ENCODE measurements around the gene OR10A4. TPM values are rescaled to one million over a fixed set of nuclear protein-coding genes. Genes with fewer than 3 reads are reported as not detected.

OR10A4 gene
- total RNA-seq, 1 donor from 2014 or later = not detected

DNA sequence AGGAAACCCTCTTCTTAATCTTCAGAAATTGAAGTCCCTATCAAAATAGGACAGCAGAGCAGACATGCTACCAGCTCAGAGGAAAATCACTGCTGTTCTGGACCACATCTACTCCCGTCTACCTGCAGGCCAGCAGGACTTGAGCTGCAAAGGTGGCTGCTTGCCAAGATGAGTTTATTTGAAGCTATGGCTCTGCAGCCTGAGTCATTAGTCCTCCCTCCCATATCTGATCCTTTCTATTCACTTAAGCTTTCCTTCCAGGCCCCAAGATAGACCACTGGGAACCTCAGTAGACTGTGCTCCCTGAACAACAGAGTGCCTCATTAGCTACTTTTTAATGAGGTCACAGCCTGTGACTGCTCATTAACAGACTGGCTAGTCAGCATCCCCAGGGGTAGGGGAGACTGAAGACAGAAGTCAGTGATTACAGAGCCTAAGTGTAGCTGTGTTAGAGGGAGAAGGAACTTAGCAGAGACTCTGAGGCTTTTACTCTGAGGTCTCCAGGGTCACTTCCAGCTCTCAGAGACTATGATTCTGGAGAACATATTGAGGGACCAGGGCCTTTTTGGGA is 20.4 kb upstream of the OR10A4 start:
- H3K4me1 ChIP-seq = no peaks in the 10 kb centered on the region
- intact Hi-C loops (cut with DNase I) = no loop called here
- TF ChIP-seq POLR2A (IDR thresholded peaks at IDR 0.05) = no peak
- TF ChIP-seq, protein P1, sequence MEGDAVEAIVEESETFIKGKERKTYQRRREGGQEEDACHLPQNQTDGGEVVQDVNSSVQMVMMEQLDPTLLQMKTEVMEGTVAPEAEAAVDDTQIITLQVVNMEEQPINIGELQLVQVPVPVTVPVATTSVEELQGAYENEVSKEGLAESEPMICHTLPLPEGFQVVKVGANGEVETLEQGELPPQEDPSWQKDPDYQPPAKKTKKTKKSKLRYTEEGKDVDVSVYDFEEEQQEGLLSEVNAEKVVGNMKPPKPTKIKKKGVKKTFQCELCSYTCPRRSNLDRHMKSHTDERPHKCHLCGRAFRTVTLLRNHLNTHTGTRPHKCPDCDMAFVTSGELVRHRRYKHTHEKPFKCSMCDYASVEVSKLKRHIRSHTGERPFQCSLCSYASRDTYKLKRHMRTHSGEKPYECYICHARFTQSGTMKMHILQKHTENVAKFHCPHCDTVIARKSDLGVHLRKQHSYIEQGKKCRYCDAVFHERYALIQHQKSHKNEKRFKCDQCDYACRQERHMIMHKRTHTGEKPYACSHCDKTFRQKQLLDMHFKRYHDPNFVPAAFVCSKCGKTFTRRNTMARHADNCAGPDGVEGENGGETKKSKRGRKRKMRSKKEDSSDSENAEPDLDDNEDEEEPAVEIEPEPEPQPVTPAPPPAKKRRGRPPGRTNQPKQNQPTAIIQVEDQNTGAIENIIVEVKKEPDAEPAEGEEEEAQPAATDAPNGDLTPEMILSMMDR (IDR thresholded peaks at IDR 0.05) = no peak
- TF ChIP-seq POLR2AphosphoS5 (IDR thresholded peaks at IDR 0.05; ENCODE audit: insufficient read depth in 1 of 2, low read depth in 1 of 2) = no peak
- DNase-seq (ENCODE audit: extremely low spot score in 2 of 2) = no peak
- H3K36me3 ChIP-seq = no peaks in the 10 kb centered on the region
- H3K9me3 ChIP-seq = no peaks in the 10 kb centered on the region
- H3K4me3 ChIP-seq = no peak overlapping the region
- H3K27me3 ChIP-seq = no peaks in the 10 kb centered on the region
- H3K27ac ChIP-seq = no peak overlapping the region

DNA sequence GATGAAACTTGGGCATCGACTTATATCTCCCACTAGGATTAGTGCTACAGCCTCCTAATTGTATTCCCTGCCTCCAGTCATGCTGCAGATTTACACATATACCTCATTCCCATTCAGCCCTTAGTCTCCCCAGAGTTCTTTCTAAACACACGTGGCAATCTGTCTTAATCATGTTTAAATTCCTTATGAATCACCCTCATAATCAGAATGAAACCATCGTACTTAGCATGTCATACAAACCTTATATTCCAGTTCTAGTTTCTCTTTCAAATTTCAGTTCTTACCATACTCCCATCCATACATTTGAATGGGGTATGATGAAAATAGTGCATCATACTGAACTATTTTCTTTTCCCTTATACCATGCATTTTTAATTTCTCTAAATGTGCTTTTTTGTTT is 19.6 kb upstream of the OR10A4 start:
- Histone ChIP-seq H3K27me3 (no peaks in the 10 kb centered on the region), H3K4me1 (no peaks in the 10 kb centered on the region), H3K27ac (no peak overlapping the region), H3K36me3 (no peaks in the 10 kb centered on the region), H3K9me3 (no peaks in the 10 kb centered on the region), H3K4me3 (no peak overlapping the region)
- no peak for TF ChIP-seq POLR2AphosphoS5 (IDR thresholded peaks at IDR 0.05; ENCODE audit: insufficient read depth in 1 of 2, low read depth in 1 of 2)
- TF ChIP-seq, protein P1 (IDR thresholded peaks at IDR 0.05) = no peak
- TF ChIP-seq POLR2A (IDR thresholded peaks at IDR 0.05) = no peak
- DNase-seq (ENCODE audit: extremely low spot score in 2 of 2) = no peak
- intact Hi-C loops (cut with DNase I) = no loop called here

DNA sequence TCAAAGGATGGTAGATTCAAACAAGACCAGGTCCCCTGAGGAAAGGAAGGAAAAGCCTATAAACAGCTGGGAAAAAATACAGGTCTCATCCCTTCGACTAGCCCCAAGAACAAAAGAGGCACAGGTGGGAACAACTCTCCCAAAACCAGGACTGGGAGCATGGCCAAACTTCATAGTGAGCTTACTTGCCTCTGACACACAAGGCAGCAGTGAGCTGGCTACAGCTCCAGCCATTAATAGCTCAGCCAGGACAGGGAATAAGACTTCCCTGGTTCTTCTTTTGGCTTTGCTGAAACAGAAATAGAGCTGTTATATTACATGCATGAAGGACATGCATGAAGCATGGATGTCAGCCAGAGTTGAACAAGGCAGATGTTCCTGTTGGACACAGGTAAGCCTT is 13.5 kb upstream of the OR10A4 start, which contains the start of gene OR10A2:
Gene OR10A2 (plus strand): TSS at position 97 of the 400 bp plus-strand sequence. CDS start 6,698 bp downstream, outside the sequence.
- Histone ChIP-seq H3K9me3 (no peaks in the 10 kb centered on the region), H3K4me1 (no peaks in the 10 kb centered on the region), H3K36me3 (no peaks in the 10 kb centered on the region), H3K4me3 (no peak within 1 kb of the TSS), H3K27ac (no peak within 1 kb of the TSS), H3K27me3 (no peaks in the 10 kb centered on the region)
- intact Hi-C loops (cut with DNase I) = no loop called here
- TF ChIP-seq, protein P1 (IDR thresholded peaks at IDR 0.05) = no peak
- TF ChIP-seq POLR2A (IDR thresholded peaks at IDR 0.05) (no peak), POLR2AphosphoS5 (IDR thresholded peaks at IDR 0.05; ENCODE audit: insufficient read depth in 1 of 2, low read depth in 1 of 2) (no peak)
- no peak for DNase-seq (ENCODE audit: extremely low spot score in 2 of 2)

DNA sequence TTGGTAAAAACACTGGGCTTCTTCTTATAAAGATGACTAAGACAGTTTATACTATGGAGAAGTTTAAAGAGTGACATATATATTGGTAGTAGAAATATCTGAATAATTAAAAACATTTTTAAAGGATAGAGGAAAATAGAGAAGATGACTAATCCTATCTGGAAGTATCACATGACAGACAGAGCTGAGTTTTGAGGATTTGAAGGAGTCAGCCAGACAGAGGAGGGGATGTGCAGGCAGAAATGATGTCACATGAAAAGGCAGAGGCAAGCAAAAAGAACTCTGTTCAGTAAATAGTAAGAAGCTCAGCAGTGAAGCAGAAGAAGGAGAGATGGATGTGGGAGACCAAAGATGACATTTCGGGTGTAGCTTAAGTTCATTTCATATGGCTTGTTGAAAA is 12.0 kb upstream of the OR10A4 start:
- Histone ChIP-seq H3K27ac (no peak overlapping the region), H3K4me3 (no peak overlapping the region), H3K36me3 (no peaks in the 10 kb centered on the region), H3K9me3 (no peaks in the 10 kb centered on the region), H3K4me1 (no peaks in the 10 kb centered on the region), H3K27me3 (no peaks in the 10 kb centered on the region)
- intact Hi-C loops (cut with DNase I) = no loop called here
- TF ChIP-seq POLR2AphosphoS5 (IDR thresholded peaks at IDR 0.05; ENCODE audit: insufficient read depth in 1 of 2, low read depth in 1 of 2) = no peak
- TF ChIP-seq POLR2A (IDR thresholded peaks at IDR 0.05) = no peak
- TF ChIP-seq, protein P1 (IDR thresholded peaks at IDR 0.05) = no peak
- no peak for DNase-seq (ENCODE audit: extremely low spot score in 2 of 2)

DNA sequence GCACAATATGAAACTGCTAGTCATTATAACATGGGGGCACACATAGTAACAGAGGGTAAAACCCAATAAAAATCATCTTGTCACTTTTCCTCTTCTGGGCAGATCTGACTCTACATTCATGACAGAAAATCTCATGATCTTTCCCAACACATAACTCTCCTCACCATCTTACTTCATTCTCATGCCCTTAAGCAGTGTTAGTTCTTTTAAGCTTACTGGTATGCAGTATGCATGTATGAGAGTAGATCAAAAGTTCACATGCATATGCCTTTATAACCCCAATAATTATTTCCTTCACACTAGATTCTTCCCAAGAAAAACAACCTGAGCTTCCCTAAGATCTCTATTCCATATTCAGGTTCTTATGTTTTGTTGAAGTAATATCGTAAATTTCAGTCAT is 5.1 kb upstream of the OR10A4 start:
- no peak for TF ChIP-seq POLR2A (IDR thresholded peaks at IDR 0.05)
- TF ChIP-seq, protein P1 (IDR thresholded peaks at IDR 0.05) = no peak
- TF ChIP-seq POLR2AphosphoS5 (IDR thresholded peaks at IDR 0.05; ENCODE audit: insufficient read depth in 1 of 2, low read depth in 1 of 2) = no peak
- Histone ChIP-seq H3K36me3 (no peaks in the 10 kb centered on the region), H3K4me1 (no peaks in the 10 kb centered on the region)

More for the DNA sequence above, 5.1 kb upstream of the OR10A4 start:
- no peaks in the 10 kb centered on the region for H3K9me3 ChIP-seq
- H3K27ac ChIP-seq = no peak overlapping the region
- H3K4me3 ChIP-seq = no peak overlapping the region
- intact Hi-C loops (cut with DNase I) = no loop called here
- DNase-seq (ENCODE audit: extremely low spot score in 2 of 2) = no peak
- no peaks in the 10 kb centered on the region for H3K27me3 ChIP-seq

All from vagina (tissue), 2 donors.